GM18867 (cell line): Measurements from ENCODE around the gene CRK.

Source experiments
- ATAC-seq: cut with Tn5 transposase; IDR thresholded peaks from one replicate; pipeline ENCODE4 v1.9.1; 2021; ENCODE audit warnings: mild to moderate bottlenecking, moderate library complexity; ENCODE audit not compliant: unreplicated experiment

The CRK gene

GRCh38 chr17:1486802-1487695 lies 31.0 kb upstream of the CRK start:
- ATAC-seq = no peak

GRCh38 chr17:1485423-1486376 lies 29.7 kb upstream of the CRK start:
- no peak for ATAC-seq

- ATAC-seq = no peak
These were observed 28.8 kb upstream of the CRK start for GRCh38 chr17:1484676-1485422.

GRCh38 chr17:1484060-1484535 lies 28.1 kb upstream of the CRK start:
- no peak for ATAC-seq

GRCh38 chr17:1482680-1483079 lies 26.6 kb upstream of the CRK start:
- ATAC-seq = no peak

DNA sequence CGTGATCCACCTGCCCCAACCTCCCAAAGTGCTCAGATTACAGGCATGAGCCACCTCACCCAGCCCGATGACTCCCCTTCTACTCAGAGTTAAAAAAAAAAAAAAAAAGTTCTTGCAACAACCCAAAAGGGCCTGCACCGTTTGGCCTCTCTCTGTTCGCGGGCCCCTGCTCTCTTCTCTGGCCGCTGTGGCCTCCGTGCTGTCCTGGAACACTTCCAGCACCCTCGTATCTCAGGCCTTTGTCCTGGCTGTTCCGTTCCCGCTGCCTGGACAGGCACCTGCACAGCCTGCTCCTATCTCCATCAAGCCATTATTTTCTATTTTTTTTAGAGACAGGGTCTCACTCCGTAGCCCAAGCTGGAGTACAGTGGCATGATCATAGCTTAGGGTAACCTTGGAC lies 25.7 kb upstream of the CRK start:
- ATAC-seq = no peak

GRCh38 chr17:1480747-1481465 lies 24.9 kb upstream of the CRK start:
- no peak for ATAC-seq

DNA sequence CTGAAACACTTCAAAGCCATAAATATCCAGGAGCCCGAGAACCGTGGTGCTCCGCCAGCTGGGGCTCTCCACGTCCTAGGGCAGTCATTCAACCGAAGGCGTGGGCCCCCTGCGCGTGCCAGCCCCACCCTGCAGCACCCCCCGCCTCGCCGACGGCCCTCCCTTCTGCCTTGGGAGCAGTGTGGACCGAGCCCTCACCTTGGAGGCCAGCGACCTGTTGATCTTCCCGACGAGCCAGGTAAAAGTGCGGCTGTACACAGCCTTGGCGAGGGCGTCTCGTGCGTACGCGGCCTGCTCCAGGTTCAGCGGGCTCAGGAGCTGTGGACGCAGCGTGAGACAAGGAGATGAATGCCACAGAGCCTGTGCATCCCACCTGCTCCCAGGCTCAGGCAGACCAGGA lies 22.4 kb upstream of the CRK start:
- no peak for ATAC-seq

GRCh38 chr17:1475321-1475854 lies 19.4 kb upstream of the CRK start:
- no peak for ATAC-seq

DNA sequence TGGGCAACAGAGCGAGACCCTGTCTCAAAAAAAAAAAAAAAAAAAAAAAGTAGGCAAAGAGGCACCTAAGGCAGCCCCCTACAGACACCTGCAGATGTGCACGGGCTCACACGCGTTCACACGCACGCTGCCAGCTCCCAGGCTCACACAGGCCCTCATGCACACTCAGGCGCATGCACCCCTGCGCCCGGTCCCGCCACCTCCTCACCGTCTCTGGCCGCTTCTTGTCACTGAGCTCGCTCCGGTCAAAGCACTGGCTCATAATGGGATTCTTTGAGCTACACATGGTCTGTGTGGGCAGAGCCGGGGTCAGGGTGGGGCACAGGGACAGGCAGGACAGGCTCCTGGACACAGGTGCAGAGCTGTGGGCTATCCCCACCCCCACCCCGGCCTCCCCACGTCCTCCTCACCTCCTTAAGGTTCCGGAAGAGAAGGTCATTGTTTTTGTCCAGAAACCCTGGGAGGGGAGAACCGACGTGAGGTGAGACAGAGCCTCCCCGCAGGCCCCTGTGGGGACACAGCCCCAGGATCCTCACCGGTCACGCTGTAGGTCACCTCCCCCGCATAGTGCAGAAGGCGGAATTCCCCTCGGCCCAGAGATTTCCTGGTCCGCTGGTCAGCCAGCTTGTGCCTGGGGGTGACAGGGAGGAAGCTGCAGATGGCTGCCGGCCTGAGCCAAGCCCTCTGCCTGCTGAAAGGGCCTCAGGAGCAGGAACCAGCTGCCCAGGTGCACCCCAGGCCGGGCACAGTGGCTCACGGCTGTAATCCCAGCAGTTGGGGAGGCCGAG lies 18.6 kb upstream of the CRK start:
- peak; percentile 42 for ATAC-seq

- no peak for ATAC-seq
These were observed 17.8 kb upstream of the CRK start for GRCh38 chr17:1473841-1474240.

GRCh38 chr17:1473170-1473569 lies 17.1 kb upstream of the CRK start:
- ATAC-seq = no peak

- ATAC-seq = no peak
These were observed 16.1 kb upstream of the CRK start for GRCh38 chr17:1471911-1472821.

- no peak for ATAC-seq
These were observed 15.5 kb upstream of the CRK start for GRCh38 chr17:1471490-1471889.

DNA sequence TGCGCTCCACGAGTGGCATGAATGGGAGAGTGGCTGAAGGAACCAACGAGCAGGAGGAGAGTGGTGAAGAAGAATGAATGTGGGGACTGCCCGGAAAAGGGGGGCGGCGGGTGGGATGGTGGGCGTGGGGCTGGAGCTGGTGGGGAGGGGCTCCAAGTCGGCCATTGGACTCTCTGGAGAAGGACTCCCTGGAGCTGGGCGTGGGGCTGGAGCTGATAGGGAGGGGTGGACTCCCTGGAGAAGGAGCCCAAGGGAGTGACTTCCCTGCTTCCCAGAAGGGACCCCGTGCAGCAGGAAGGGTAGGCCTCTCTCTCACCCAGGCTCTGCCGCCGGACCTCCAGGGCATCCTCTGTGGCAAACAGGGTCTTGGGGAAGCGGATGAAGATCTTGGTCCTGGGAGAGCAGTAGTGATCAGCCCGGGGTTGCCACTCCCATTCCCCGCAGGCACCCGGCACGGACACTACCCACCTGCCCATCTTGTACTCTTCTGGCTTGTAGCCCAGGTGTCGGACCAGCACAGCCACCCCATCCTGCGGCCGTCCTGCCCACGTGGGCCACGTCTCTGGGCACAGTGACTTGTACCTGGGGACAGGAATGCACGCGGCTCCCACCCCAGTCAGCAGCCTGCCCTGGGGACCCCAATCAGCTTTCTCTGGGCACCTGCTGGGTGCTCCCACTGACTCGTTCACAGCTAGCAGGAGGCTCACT lies 14.9 kb upstream of the CRK start:
- no peak for ATAC-seq

- no peak for ATAC-seq
These were observed 14.2 kb upstream of the CRK start for GRCh38 chr17:1470071-1470754.
